Measurements from ENCODE around the gene ADA.

DNA sequence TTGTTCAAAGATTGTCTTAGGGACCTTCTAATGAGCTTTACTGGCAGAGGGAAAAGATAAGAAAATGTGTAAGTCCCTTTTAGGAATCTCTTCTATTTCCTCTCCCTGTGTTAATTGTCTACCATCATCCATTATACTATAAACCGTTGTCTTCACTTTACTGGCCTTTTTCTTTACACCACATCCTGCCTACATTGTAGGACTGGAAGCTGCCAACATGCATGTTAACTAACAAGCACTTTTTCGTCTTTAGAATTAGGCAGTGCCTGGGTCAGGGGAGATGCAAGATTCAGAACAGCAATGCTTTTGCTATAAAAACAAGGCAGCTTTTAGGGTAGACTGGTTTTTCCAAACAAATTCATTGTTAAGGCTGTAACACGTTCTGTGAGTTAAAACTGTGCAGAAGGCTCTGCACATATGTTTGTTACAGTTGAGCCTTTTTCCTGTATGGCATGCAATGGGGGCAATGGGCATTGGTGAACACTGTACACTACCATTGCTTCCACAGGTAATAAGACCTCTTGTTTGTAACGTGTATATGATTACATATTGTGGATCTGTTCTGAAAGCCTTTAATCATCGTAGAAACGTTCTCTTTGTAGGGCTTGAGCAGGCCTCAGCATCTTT, 80.0 kb downstream of the ADA start:
- TF ChIP-seq, protein P1, sequence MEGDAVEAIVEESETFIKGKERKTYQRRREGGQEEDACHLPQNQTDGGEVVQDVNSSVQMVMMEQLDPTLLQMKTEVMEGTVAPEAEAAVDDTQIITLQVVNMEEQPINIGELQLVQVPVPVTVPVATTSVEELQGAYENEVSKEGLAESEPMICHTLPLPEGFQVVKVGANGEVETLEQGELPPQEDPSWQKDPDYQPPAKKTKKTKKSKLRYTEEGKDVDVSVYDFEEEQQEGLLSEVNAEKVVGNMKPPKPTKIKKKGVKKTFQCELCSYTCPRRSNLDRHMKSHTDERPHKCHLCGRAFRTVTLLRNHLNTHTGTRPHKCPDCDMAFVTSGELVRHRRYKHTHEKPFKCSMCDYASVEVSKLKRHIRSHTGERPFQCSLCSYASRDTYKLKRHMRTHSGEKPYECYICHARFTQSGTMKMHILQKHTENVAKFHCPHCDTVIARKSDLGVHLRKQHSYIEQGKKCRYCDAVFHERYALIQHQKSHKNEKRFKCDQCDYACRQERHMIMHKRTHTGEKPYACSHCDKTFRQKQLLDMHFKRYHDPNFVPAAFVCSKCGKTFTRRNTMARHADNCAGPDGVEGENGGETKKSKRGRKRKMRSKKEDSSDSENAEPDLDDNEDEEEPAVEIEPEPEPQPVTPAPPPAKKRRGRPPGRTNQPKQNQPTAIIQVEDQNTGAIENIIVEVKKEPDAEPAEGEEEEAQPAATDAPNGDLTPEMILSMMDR (optimal IDR thresholded peaks at IDR 0.05 in 1 of 3, IDR thresholded peaks at IDR 0.05 in 1 of 3, conservative IDR thresholded peaks at IDR 0.05 in 1 of 3; ENCODE audit: extremely low read depth in 1 of 3, insufficient read depth in 2 of 3, low read length in 3 of 3) = no peak
- TF ChIP-seq EZH2 (IDR thresholded peaks at IDR 0.05; ENCODE audit: low read length) = no peak

All from keratinocyte (primary cell).